ENCODE measurements around the gene PHETA1. TPM values are rescaled to one million over a fixed set of nuclear protein-coding genes. Genes with fewer than 3 reads are reported as not detected.

The PHETA1 gene
- total RNA-seq, 1 experiment from 2014 or later: 12.4 TPM

- TF ChIP-seq ERG (CRISPR knock-in tag; IDR thresholded peaks at IDR 0.05): no peak
- TF ChIP-seq ELF4 (CRISPR knock-in tag; IDR thresholded peaks at IDR 0.05; ENCODE audit: low read depth): no peak
Measured at GRCh38 chr12:111418594-111418880, 49.6 kb upstream of the PHETA1 start (continued).

- H3K4me1 Mint-ChIP-seq: peaks cover 40% of the 10 kb centered on the region
- H3K36me3 Mint-ChIP-seq: peaks cover 19% of the 10 kb centered on the region
- no peak for TF ChIP-seq NFATC4 (CRISPR knock-in tag; IDR thresholded peaks at IDR 0.05)
- TF ChIP-seq, protein P1, sequence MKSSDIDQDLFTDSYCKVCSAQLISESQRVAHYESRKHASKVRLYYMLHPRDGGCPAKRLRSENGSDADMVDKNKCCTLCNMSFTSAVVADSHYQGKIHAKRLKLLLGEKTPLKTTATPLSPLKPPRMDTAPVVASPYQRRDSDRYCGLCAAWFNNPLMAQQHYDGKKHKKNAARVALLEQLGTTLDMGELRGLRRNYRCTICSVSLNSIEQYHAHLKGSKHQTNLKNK (CRISPR knock-in tag; IDR thresholded peaks at IDR 0.05): no peak
- TF ChIP-seq, protein P2, sequence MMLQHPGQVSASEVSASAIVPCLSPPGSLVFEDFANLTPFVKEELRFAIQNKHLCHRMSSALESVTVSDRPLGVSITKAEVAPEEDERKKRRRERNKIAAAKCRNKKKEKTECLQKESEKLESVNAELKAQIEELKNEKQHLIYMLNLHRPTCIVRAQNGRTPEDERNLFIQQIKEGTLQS (CRISPR knock-in tag; conservative IDR thresholded peaks at IDR 0.05): no peak
- no peak for TF ChIP-seq FOXP1 (CRISPR knock-in tag; IDR thresholded peaks at IDR 0.05; ENCODE audit: borderline replicate concordance)
- no peak for TF ChIP-seq USF2 (CRISPR knock-in tag; IDR thresholded peaks at IDR 0.05)
- TF ChIP-seq ZNF423 (CRISPR knock-in tag; IDR thresholded peaks at IDR 0.05): no peak
- TF ChIP-seq, protein P3, sequence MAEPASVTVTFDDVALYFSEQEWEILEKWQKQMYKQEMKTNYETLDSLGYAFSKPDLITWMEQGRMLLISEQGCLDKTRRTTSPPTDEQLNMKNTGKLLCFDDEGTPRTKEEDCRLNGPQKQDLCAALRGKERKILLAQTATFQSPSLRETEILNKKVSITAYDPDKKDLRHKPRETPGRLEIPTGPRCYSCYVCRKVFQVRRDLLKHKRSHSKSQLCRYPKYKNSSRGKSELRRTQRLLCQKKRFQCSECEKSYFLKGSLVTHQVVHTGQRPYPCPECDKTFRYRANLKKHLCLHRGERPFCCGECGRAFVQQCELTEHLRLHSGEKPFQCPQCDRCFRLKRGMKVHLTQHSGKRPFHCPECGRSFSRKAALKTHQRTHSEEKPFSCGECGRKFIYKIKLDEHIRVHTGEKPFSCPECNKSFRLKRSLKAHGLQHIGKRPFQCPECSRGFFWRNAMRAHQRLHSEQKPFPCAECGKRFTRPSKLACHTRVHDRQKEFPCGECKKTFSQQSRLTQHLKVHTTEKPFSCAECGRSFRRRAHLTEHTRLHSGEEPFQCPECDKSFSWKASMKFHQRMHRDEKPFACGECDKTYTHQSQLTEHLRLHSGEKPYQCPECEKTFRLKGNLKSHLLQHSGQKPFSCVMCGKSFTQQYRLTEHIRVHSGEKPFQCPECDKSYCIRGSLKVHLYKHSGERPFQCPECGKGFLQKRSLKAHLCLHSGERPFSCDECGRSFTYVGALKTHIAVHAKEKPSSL (CRISPR knock-in tag; conservative IDR thresholded peaks at IDR 0.05): no peak
- TF ChIP-seq, protein P4, sequence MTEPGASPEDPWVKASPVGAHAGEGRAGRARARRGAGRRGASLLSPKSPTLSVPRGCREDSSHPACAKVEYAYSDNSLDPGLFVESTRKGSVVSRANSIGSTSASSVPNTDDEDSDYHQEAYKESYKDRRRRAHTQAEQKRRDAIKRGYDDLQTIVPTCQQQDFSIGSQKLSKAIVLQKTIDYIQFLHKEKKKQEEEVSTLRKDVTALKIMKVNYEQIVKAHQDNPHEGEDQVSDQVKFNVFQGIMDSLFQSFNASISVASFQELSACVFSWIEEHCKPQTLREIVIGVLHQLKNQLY (CRISPR knock-in tag; IDR thresholded peaks at IDR 0.05): no peak
- no peak for TF ChIP-seq NR3C1 (CRISPR knock-in tag; conservative IDR thresholded peaks at IDR 0.05; ENCODE audit: low read depth)
- TF ChIP-seq, protein P5, sequence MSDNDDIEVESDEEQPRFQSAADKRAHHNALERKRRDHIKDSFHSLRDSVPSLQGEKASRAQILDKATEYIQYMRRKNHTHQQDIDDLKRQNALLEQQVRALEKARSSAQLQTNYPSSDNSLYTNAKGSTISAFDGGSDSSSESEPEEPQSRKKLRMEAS (CRISPR knock-in tag; IDR thresholded peaks at IDR 0.05): no peak
- no peak for TF ChIP-seq TCF7 (CRISPR knock-in tag; IDR thresholded peaks at IDR 0.05; ENCODE audit: low read depth)
- TF ChIP-seq GABPB1 (CRISPR knock-in tag; IDR thresholded peaks at IDR 0.05): no peak
- TF ChIP-seq ESRRA (CRISPR knock-in tag; IDR thresholded peaks at IDR 0.05; ENCODE audit: borderline replicate concordance): no peak
- TF ChIP-seq ZNF512 (CRISPR knock-in tag; IDR thresholded peaks at IDR 0.05; ENCODE audit: borderline replicate concordance): no peak
- TF ChIP-seq, protein P6, sequence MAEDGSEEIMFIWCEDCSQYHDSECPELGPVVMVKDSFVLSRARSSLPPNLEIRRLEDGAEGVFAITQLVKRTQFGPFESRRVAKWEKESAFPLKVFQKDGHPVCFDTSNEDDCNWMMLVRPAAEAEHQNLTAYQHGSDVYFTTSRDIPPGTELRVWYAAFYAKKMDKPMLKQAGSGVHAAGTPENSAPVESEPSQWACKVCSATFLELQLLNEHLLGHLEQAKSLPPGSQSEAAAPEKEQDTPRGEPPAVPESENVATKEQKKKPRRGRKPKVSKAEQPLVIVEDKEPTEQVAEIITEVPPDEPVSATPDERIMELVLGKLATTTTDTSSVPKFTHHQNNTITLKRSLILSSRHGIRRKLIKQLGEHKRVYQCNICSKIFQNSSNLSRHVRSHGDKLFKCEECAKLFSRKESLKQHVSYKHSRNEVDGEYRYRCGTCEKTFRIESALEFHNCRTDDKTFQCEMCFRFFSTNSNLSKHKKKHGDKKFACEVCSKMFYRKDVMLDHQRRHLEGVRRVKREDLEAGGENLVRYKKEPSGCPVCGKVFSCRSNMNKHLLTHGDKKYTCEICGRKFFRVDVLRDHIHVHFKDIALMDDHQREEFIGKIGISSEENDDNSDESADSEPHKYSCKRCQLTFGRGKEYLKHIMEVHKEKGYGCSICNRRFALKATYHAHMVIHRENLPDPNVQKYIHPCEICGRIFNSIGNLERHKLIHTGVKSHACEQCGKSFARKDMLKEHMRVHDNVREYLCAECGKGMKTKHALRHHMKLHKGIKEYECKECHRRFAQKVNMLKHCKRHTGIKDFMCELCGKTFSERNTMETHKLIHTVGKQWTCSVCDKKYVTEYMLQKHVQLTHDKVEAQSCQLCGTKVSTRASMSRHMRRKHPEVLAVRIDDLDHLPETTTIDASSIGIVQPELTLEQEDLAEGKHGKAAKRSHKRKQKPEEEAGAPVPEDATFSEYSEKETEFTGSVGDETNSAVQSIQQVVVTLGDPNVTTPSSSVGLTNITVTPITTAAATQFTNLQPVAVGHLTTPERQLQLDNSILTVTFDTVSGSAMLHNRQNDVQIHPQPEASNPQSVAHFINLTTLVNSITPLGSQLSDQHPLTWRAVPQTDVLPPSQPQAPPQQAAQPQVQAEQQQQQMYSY (CRISPR knock-in tag; IDR thresholded peaks at IDR 0.05): no peak
- H3K9me3 Mint-ChIP-seq: no peaks in the 10 kb centered on the region
- CTCF ChIA-PET: interaction anchor here (0.5 to 1.3 kb wide), 2 partner anchors 33 to 39 kb away, joined by 3 to 4 read pairs; no protein-coding TSS in a partner anchor
- DNase-seq (ENCODE audit: low spot score) (no peak), ATAC-seq (peak; percentile 49; the same call in 1 of the 2 replicates)
- no peak overlapping the region for H3K4me3 Mint-ChIP-seq
- POLR2A ChIA-PET: no interaction called here
- no peak overlapping the region for H3K27ac Mint-ChIP-seq
- H3K27me3 Mint-ChIP-seq (ENCODE audit: low read depth): no peaks in the 10 kb centered on the region
Measured at GRCh38 chr12:111417784-111418593, 49.1 kb upstream of the PHETA1 start.

Data from WTC11 (cell line).